Measurements from ENCODE around the gene PMEL. TPM values are rescaled to one million over a fixed set of nuclear protein-coding genes. Genes with fewer than 3 reads are reported as not detected.

The PMEL gene
- total and polyA plus RNA-seq, 8 donors: 0.58 to 4.0 (median 1.3) TPM; not detected in 1

- Histone ChIP-seq H3K27me3 (no peaks in the 10 kb centered on the region), H3K36me3 (peaks cover 3 to 28% (median 25%) of the 10 kb centered on the region in 4 donors), H3K9me3 (no peaks in the 10 kb centered on the region), H3K4me3 (no peak overlapping the region), H3K27ac (peak overlapping the region in 2 of 5 donors; percentile 25 to 29), H3K4me1 (peaks cover 0 to 23% (median 6%) of the 10 kb centered on the region in 4 donors)
- intact Hi-C loops (cut with DNase I; ENCODE audit: low total_unique reads): no loop called here
- TF ChIP-seq CTCF (IDR thresholded peaks at IDR 0.05): no peak
- peak in 1 of 3 donors; percentile 34 for TF ChIP-seq POLR2AphosphoS5 (IDR thresholded peaks at IDR 0.05)
- 40 to 63% (median 55%) methylated on average over 3 to 5 of the region's 5 CpGs for WGBS, 5 donors
- peak; percentile 72 to 79 for DNase-seq
These were observed 8.6 kb downstream of the PMEL start for GRCh38 chr12:55957106-55957859.

GRCh38 chr12:55955800-55956508 lies 9.9 kb downstream of the PMEL start:
- Histone ChIP-seq H3K4me1 (peaks cover 0 to 23% (median 6%) of the 10 kb centered on the region in 4 donors), H3K9me3 (no peaks in the 10 kb centered on the region), H3K4me3 (no peak overlapping the region), H3K27ac (no peak overlapping the region), H3K27me3 (no peaks in the 10 kb centered on the region), H3K36me3 (peaks cover 11 to 41% (median 38%) of the 10 kb centered on the region in 4 donors)
- intact Hi-C loops (cut with DNase I; ENCODE audit: low total_unique reads): no loop called here
- peak in 1 of 3 donors; percentile 41 for TF ChIP-seq POLR2AphosphoS5 (IDR thresholded peaks at IDR 0.05)
- TF ChIP-seq POLR2A (IDR thresholded peaks at IDR 0.05): no peak
- no peak for TF ChIP-seq EP300 (IDR thresholded peaks at IDR 0.05)
- peak in 1 of 7 experiments; percentile 25 for TF ChIP-seq CTCF (IDR thresholded peaks at IDR 0.05)
- peak; percentile 32 to 62 for DNase-seq
- WGBS, 5 donors: 86 to 95% (median 90%) methylated on average over 6 of the region's 6 CpGs

DNA sequence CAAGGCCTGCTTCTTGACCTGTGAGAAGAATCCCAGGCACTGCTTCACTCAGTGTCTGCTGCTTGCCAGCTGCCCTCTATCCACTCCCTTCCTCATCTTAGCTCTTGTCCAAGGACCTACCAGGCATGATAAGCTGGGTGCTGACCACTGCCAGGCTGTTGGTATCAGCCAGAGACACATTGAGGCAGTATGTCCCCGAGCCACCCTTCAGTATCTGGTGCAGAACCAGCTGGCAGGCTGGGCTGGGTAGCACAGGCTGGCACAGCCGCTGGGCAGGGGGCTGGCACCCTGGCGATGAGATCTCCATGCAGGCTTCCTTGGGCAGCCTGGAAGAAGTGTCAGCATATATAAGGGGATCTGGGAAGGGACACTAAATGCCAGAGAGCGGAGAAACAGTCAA lies 10.5 kb downstream of the PMEL start:
- H3K9me3 ChIP-seq: no peaks in the 10 kb centered on the region
- intact Hi-C loops (cut with DNase I; ENCODE audit: low total_unique reads): no loop called here

More for the DNA sequence above, 10.5 kb downstream of the PMEL start:
- peaks cover 13 to 46% (median 41%) of the 10 kb centered on the region in 4 donors for H3K36me3 ChIP-seq
- H3K4me3 ChIP-seq: no peak overlapping the region
- H3K27ac ChIP-seq: no peak overlapping the region
- no peak for TF ChIP-seq EP300 (IDR thresholded peaks at IDR 0.05)
- no peak for TF ChIP-seq CTCF (IDR thresholded peaks at IDR 0.05)
- no peak for TF ChIP-seq POLR2A (IDR thresholded peaks at IDR 0.05)
- TF ChIP-seq POLR2AphosphoS5 (IDR thresholded peaks at IDR 0.05): no peak
- WGBS, 5 donors: 69 to 90% (median 79%) methylated on average over 4 of the region's 4 CpGs
- no peak for DNase-seq
- H3K4me1 ChIP-seq: peaks cover 0 to 23% (median 6%) of the 10 kb centered on the region in 4 donors
- H3K27me3 ChIP-seq: no peaks in the 10 kb centered on the region
